GM18498 (cell line): ENCODE results near the gene C19orf85.
A peak's percentile ranks its signal among the peaks of the same experiment; 100 is the strongest.

Experiments used
- ATAC-seq: cut with Tn5 transposase; IDR thresholded peaks from one replicate; pipeline ENCODE4 v1.9.1; 2021; ENCODE audit warnings: mild to moderate bottlenecking, moderate library complexity; ENCODE audit not compliant: unreplicated experiment

C19orf85 gene

DNA sequence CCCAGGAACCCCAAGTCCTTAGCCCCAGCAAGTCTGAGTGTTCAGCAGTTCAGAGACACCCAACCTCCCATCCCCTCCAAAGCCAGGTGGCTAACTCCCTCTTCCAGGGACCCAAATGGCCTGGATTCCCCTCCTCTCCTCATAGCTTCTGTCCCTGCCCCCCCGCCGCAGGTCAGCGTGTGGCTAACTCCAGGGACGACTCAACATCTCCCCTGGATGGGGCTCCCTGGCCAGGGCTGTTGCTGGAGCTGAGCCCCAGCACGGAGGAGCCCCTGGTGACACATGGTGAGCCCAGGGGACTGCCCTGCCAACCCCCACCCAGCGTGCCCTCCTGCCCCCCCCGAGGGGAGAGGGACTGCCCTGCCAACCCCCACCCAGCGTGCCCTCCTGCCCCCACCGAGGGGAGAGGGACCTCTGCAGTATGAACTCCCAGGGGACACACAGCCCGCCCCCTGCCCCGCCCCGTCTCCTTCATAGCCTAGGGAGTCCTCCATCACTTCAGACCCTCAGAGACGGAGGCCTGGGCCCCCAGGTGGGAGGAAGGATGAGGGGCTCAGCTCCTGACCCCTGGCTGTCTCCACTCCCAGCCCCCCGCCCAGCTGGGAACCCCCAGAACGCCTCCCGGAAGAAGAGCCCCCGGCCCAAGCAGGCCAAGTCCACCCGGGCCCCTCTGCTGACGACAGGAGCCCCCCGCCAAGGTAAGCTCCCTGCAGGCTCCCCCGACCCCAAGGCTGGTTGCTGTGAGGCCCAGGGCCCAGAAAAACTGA lies 25.3 kb upstream of the C19orf85 start:
- no peak for ATAC-seq

DNA sequence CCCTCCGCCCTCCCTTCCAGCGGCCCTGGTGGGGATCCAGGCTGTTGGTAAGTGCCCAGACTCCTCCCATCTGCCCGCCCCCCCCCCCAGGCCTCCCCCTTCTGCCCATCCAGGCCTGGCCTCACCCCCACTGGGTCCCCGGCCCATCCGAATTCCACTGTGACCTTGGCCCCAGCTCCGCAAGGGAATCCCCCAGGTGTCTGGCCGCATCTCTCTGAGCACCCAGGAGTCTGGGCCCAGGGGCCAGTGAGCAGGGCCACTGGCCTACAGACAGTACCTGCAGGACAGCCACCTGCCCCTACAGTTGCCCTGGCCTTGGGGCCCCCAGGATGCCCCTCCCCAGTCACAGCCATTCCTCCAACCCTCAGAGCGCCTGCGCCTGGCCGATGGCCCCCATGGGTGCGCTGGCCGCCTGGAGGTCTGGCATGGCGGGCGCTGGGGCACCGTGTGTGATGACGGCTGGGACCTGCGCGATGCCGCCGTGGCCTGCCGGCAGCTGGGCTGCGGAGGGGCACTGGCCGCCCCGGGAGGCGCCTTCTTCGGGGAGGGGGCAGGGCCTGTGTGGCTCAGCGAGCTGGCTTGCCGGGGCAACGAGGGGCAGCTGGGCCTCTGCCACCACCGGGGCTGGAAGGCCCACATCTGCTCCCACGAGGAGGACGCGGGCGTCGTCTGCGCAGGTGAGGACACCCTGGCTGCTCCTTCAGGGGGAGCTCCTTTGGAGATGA lies 24.6 kb upstream of the C19orf85 start:
- ATAC-seq, result no peak

DNA sequence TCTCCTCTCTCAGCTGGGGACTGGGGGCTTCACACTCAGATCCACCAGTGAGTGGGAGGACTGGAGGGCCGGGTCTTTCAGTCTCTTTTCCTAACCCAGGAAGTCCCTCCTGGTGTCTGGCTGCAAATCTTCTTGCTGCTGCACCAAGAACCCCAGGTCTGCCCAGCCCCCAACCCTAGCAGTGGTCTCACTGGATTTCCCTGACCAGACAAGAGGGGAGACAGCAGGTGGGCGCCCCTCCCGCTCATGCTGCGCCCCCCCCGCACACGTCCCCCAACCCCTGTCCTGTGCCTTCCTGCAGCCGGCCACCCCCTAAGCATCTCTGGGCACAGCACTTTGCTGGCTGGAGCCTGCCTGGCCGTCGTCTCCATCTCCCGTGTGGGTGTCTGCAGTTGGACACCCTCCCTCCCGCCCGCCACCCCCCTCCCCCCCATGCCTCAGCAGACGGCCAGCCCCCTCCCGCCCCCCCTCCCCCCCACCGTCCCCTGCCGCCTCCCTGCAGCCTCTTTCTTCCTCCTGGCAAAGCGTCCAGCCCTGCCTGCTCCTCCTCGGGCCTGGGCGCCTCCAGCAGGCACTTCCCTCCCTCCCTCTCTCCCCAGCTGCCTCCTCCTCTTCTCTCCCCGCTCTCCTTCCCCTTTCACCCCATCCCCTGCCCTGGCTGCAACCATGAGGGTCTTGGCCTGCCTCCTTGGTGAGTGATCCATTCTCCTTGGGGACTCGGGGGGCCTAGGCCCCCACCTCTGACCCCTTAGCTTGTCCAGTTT lies 23.6 kb upstream of the C19orf85 start, which contains the start of gene SSC5D:
Gene SSC5D, plus strand, starts transcription at position 513 of the 764 bp plus-strand sequence. Its CDS starts 154 bp downstream, at position 667.
- ATAC-seq, result no peak

DNA sequence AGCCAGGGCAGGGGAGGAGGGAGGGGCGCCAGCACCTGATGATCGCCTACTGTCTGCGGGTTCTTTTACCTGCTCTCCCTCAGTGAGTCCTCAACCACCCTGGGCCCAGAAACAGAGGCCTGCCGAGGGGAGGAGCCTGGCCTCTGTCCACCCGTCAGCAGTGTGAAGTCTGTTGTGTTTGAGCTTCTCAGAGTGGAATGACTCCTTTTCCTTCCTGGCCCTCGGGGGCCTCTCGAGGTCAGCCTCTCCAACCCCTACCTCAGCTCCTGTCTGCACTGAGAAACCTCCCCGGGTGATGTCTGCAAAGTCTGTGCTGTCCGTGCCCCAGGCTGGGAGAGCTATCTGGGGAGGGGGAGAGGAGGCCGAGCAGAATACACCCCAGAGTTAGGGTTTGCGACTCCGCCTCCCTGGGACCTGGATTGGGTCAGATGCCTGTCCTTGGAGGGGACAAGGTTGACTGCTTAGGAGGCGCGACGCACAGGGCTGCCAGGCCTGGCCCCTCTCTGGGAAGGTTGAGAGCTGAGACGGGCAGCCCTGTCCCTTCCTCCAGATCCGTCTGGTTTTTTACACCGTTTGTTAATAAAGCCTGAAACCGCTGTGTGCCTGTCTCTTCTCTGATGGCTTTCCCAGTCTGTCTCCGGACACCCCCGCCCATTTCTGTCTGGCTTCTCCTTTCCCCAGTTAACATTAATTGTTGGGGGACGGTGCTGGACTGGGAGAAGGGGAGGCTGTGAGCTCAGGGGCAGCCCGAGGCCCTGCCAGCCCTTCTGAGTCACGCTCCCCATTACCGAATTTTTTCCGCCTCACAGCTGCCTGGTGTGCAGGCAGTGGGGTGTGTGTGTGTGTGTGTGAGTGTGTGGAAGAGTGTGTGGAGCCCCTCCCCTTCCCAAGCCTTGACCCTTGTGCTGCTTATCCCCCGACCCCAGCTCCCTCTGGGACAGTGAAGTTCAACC lies 22.7 kb upstream of the C19orf85 start:
- no peak for ATAC-seq

DNA sequence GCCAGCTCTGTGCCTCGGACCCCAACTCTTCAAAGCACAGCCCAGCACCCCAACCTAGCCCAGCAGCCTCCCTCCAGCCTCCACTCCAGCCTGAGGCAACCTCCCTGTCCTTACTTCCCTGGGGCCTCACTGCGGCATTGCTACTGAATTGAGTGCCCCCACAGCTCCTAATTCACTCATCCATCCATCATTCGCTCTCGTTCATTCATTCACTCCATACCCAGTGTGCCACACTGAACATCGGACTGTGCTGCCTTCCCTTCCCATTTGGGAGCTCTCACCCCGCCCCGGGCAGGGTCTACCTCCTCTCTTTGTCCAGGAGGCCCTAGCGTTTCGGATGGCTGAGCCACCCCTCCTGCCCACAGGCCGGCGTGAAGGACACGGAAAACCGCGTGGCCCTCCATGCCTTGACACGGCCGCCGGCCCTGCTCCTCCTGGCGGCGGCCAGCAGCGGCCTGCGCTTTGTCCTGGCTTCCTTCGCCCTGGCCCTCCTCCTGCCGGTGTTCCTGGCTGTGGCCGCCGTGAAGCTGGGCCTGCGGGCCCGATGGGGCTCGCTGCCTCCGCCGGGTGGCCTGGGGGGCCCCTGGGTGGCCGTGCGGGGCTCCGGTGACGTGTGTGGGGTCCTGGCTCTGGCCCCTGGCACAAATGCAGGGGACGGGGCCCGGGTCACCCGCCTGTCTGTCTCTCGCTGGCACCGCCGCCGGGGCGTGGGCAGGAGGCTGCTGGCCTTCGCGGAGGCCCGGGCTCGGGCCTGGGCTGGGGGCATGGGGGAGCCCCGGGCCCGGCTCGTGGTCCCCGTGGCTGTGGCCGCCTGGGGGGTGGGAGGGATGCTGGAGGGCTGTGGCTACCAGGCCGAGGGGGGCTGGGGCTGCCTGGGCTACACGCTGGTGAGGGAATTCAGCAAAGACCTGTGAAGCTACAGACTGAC lies 21.8 kb upstream of the C19orf85 start:
- no peak for ATAC-seq

DNA sequence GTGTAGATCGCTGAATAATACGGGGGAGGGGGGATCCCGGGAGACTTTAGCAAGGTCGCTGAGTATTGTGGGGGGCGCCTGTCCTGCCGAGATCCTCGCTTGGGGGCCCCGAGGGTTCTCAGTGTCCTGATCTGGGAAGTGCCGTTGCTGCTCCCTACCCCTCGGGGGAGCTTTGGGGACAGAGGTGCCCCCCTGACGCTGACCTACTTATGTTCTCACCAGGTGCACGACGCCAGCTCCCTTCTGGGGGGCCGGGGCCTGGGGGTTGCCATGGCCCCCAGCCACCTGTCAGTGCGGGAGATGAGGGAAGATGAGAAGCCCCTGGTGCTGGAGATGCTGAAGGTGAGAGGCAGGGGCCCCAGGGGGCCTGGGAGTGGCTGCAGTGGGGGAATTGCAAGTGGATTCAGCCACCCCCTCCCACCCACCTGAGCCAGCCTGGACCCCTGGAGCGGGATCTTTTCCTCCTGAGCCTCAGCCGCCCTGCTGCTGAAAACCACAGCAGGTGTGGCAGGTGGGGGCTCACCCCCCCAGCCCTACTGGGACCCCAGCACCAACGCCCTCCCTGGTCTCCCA lies 21.0 kb upstream of the C19orf85 start:
- ATAC-seq, result no peak

DNA sequence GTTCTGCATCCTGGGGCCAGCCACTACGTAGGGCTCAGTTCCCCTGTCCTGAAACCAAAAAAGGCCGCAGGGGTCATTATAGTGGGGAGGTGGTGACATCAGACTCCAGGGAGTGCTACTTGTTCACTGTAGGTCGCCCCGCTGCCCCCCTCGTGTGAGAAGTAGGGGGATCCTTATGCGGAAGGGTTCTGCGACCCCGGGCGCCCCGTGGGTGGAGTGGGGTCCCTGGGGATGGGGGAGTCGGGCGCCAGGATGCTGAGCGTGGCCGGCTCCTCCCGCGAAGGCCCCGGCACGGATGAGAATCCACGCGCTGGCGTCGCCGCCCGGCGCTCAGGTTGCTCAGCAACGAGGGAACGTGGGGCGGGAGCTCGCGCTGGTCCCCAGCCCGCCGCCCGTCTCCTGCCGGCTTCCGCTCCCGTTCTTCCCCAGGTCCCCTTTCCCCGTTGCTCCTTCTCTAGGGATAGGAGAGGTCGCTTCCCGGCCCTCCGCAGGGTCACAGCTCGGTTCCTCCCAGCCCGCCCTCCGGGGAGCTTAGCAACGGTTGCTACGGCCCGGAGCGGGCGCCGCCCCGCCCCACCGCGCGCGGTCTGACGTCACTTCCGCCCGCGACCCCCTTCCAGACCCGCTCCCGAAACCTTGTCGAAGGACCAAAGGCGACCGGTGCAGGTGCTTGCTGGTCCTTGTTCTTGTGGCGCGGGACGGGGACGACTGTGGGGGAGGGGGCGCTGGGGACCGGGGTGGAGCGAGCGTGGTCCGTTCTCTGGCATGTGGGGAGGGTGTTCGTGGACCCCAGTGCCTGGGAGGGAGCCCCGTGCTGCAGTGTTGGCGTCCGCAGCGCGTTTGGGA lies 20.3 kb upstream of the C19orf85 start, which contains the start of gene NAT14:
Gene NAT14, plus strand, starts transcription at position 596 of the 846 bp plus-strand sequence. CDS start 521 bp downstream, outside the sequence.
- ATAC-seq, result peak; percentile 61

DNA sequence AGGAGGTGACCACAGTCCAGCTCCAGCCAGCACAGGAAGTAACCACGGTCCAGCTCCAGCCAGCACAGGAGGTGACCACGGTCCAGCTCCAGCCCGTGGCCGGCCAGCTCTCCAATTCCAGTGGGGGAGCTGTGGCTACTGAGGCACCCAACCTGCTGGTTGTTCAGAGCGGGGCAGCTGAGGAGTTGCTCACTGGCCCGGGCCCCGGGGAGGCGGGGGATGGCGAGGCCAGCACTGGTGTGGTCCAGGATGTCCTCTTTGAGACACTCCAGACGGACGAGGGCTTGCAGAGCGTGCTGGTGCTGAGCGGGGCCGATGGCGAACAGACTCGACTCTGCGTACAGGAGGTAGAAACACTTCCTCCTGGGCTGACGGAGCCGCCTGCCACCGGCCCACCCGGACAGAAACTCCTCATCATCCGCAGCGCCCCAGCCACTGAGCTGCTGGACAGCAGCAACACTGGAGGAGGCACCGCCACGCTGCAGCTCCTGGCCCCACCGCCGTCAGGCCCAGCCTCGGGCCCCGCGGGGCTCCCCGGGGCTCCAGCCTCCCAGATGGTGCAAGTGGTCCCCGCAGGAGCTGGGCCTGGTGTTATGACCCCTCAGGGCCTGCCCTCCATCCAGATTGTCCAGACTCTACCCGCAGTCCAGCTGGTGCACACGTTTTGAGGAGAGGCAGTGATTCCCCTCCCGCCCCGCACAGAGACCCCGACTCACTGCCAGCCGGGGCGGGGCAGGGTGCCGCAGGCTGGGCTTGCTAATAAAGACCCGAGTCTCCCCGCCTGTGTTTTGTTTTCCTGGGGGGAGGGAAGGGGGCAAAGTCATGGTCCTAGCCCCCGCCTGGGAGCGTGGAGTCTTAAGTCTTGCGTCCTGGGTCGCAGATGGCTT lies 19.4 kb upstream of the C19orf85 start:
- no peak for ATAC-seq

DNA sequence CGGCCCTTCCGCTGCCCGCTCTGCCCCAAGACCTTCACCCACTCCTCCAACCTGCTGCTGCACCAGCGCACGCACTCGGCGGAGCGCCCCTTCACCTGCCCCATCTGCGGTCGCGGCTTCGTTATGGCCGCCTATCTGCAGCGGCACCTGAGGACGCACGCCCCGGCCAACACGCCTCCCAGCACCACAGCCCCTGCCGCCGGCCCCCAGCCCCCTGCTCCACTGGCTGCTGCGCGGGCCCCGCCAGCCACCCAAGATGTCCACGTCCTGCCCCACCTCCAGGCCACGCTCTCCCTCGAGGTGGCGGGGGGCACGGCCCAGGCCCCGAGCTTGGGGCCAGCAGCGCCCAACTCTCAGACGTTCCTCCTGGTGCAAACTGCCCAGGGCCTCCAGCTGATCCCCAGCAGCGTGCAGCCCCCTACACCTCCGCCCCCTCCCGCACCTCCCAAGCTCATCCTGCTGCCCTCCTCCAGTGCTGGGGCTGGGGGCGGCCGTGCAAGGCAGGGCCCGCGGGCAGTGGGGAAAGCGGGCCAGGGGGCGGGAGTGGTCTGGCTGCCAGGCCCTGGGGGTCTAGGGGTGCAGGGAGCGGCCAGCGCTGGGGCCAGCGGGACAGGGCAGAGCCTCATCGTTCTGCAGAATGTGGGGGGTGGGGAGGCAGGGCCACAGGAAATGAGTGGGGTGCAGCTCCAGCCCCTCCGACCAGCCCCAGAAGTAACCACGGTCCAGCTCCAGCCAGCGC lies 18.6 kb upstream of the C19orf85 start:
- ATAC-seq, result no peak

DNA sequence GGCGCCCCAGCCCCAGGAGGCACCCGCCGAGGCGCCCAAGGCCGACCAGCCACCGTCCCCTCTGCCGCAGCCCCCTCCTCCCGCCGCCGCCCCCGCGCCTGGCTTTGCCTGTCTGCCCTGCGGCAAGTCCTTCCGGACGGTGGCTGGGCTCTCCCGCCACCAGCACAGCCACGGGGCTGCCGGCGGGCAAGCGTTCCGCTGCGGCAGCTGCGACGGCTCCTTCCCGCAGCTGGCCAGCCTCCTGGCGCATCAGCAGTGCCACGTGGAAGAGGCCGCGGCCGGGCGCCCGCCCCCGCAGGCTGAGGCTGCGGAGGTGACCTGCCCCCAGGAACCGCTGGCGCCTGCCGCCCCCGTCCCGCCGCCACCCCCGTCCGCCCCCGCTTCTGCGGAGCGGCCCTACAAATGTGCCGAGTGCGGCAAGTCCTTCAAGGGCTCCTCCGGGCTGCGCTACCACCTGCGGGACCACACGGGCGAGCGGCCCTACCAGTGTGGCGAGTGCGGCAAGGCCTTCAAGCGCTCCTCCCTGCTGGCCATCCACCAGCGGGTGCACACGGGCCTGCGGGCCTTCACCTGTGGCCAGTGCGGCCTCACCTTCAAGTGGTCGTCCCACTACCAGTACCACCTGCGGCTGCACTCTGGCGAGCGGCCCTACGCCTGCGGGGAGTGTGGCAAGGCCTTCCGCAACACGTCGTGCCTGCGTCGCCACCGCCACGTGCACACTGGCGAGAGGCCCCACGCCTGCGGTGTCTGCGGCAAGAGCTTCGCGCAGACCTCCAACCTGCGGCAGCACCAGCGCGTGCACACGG lies 17.8 kb upstream of the C19orf85 start:
- no peak for ATAC-seq

DNA sequence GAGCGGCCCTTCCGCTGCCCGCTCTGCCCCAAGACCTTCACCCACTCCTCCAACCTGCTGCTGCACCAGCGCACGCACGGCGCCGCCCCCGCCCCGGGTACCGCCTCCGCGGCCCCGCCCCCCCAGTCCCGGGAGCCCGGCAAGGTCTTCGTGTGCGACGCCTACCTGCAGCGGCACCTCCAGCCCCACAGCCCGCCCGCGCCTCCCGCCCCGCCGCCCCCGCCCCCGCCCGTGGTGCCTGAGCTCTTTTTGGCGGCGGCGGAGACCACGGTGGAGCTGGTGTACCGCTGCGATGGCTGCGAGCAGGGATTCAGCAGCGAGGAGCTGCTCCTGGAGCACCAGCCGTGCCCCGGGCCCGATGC lies 17.2 kb upstream of the C19orf85 start:
- ATAC-seq, result no peak

DNA sequence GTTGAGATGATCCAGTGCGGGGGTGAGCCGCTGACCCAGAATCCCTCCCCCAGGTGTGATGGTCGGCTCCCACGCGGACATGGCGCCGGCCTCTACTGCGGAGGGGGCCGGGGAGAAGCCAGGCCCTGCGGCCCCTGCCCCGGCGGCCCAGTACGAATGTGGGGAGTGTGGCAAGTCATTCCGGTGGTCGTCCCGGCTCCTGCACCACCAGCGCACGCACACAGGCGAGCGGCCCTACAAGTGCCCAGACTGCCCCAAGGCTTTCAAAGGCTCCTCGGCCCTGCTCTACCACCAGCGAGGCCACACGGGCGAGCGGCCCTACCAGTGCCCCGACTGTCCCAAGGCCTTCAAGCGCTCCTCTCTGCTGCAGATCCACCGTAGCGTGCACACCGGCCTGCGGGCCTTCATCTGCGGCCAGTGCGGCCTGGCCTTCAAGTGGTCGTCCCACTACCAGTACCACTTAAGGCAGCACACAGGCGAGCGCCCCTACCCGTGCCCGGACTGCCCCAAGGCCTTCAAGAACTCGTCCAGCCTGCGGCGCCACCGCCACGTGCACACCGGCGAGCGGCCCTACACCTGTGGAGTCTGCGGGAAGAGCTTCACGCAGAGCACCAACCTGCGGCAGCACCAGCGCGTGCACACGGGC lies 16.7 kb upstream of the C19orf85 start:
- ATAC-seq, result no peak

DNA sequence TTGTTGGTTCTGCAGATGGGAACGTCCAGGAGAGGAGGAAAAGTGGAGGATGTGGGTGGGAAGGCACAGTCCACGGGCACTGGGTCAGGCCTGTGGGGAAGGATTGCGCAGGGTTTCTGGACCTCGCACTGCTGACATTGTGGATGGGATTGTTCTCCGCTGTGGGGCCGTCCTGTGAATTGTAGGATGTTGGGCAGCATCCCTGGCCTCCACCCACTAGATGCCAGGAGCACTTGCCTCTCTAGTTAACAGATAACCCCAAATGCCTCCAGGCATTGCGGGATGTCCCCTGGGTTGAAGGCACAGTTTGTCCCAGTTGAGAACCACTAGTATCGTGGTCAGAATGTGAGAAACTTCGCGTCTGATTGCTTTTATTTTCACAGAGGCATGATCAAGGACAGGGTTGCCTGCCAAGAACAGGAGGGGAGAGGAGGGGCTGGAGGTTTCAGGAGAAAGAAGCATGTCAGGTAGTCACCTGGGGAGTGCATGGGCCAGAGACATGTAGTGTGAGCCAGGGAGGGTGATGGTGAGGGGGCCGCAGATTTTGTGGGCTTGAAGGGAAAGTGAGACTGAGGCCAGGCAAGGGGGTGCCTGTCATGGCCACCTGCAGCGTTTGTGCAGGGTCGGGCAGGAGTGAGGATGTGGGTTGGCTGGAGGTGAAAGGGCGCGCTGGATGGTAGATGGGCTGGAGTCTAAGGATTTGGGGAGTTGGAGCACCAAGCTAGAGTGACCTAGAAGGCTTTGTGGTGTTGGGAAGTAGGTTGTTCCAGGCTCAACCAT lies 15.1 kb upstream of the C19orf85 start:
- no peak for ATAC-seq

DNA sequence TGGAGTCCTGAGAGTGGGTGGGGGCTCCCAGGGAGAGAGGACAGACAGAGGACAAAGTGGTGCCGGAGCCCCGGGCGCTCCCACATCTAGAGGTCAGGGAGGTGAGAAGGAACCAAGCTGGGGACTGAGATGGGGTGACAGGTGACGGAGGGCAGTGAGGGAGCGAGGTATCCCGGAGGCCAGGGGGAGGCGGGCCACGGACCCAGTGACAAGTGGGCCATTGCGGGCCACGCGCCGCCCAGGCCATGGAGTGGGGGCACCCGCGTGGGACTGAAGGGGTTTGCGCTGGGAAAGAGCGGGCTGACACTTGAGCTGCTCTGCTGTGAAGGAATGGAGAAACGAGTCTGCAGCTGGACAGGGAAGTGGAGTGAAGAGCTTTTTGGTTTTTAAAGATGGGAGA lies 14.5 kb upstream of the C19orf85 start:
- ATAC-seq, result no peak
